ENCODE data around the gene IL2RG.

DNA sequence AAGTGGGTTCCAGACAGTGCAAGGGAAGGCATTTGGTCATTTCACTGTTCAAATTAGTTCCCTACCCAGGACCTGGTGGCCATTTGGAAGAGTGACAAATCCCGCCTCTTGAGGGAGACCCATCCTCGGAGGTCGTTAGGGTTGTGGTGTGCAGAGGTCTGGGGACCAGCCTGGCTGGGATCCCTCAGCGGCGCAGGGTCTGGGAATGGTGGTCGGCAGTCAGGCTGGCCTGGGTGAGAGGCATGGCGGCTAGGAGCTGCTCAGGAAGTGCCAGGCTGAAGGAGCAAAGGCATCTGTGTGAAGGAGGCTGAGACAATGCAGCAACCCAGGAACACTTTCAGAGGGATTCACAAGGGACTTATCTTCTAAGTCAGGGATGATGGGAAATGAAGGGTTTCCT is 40.0 kb upstream of the IL2RG start:
- TF ChIP-seq, protein P1, sequence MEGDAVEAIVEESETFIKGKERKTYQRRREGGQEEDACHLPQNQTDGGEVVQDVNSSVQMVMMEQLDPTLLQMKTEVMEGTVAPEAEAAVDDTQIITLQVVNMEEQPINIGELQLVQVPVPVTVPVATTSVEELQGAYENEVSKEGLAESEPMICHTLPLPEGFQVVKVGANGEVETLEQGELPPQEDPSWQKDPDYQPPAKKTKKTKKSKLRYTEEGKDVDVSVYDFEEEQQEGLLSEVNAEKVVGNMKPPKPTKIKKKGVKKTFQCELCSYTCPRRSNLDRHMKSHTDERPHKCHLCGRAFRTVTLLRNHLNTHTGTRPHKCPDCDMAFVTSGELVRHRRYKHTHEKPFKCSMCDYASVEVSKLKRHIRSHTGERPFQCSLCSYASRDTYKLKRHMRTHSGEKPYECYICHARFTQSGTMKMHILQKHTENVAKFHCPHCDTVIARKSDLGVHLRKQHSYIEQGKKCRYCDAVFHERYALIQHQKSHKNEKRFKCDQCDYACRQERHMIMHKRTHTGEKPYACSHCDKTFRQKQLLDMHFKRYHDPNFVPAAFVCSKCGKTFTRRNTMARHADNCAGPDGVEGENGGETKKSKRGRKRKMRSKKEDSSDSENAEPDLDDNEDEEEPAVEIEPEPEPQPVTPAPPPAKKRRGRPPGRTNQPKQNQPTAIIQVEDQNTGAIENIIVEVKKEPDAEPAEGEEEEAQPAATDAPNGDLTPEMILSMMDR (conservative IDR thresholded peaks at IDR 0.05; ENCODE audit: low read depth, low read length) = no peak
- no peak for TF ChIP-seq EZH2 (IDR thresholded peaks at IDR 0.05; ENCODE audit: borderline replicate concordance, low read depth, low read length, poor library complexity, severe bottlenecking)
